MCF 10A (cell line): ENCODE results near the gene C1orf116. TPM values are rescaled to one million over a fixed set of nuclear protein-coding genes. Genes with fewer than 3 reads are reported as not detected.

Source experiments
- BruUV-seq: library from RNA; stranded (reverse); fragments of 400-500 nt; replicated peaks from 2 replicates; lab custom pipeline; 2021; lab: Mats Ljungman, UMichigan
- CTCF ChIA-PET: fragments of 300-600 bp; sonication (Branson Sonifier 250); formaldehyde crosslinking; extraction: SDS; loops from one replicate; lab custom pipeline; 2021; ENCODE audit warnings: antibody characterized with exemption, inconsistent platforms; lab: Yijun Ruan, JAX
- POLR2A ChIA-PET: fragments of 300-600, 350-650 bp; sonication (Branson Sonifier 250); formaldehyde crosslinking; extraction: SDS; loops from one replicate; lab custom pipeline; 2020; ENCODE audit warnings: antibody characterized with exemption, inconsistent platforms; lab: Yijun Ruan, JAX
- DNase-seq: peaks from one replicate; pipeline ENCODE4 v3.0.0-alpha.2; 2018; ENCODE audit not compliant: unreplicated experiment
- H3K27ac Mint-ChIP-seq: one replicate; pipeline ENCODE4 v1.8.0; 2022; ENCODE audit warnings: mild to moderate bottlenecking, low read depth, mixed read lengths; ENCODE audit not compliant: unreplicated experiment
- H3K27me3 Mint-ChIP-seq: one replicate; pipeline ENCODE4 v1.8.0; 2022; ENCODE audit warnings: mixed read lengths; ENCODE audit not compliant: insufficient read depth, unreplicated experiment
- H3K36me3 Mint-ChIP-seq: one replicate; pipeline ENCODE4 v1.8.0; 2022; ENCODE audit warnings: mild to moderate bottlenecking, moderate library complexity, mixed read lengths; ENCODE audit not compliant: insufficient read depth, unreplicated experiment
- H3K4me1 Mint-ChIP-seq: one replicate; pipeline ENCODE4 v1.8.0; 2022; ENCODE audit warnings: mixed read lengths; ENCODE audit not compliant: insufficient read depth, unreplicated experiment
- H3K4me3 Mint-ChIP-seq: one replicate; pipeline ENCODE4 v1.8.0; 2022; ENCODE audit warnings: mild to moderate bottlenecking, moderate library complexity, mixed read lengths; ENCODE audit not compliant: unreplicated experiment
- H3K9me3 Mint-ChIP-seq: one replicate; pipeline ENCODE4 v1.8.0; 2022; ENCODE audit warnings: mixed read lengths; ENCODE audit not compliant: unreplicated experiment
- intact Hi-C: fragments of 100-400 bp; cut with micrococcal nuclease; formaldehyde crosslinking; loops from 2 replicates; pipeline ENCODE4 v1.14.1; 2022
- total RNA-seq: library from RNA; stranded (reverse); gene quantifications from 2 replicates; pipeline ENCODE4 v1.2.3, GENCODE V29; 2022
- TF ChIP-seq, protein P1 (sequence below): fragments of 200-600 bp; IDR thresholded peaks from one replicate; pipeline ENCODE4 v1.8.0; 2022; ENCODE audit warnings: antibody characterized with exemption, mild to moderate bottlenecking; ENCODE audit not compliant: unreplicated experiment

Gene C1orf116
- total RNA-seq, 1 experiment from 2014 or later, result 35.4 TPM

DNA sequence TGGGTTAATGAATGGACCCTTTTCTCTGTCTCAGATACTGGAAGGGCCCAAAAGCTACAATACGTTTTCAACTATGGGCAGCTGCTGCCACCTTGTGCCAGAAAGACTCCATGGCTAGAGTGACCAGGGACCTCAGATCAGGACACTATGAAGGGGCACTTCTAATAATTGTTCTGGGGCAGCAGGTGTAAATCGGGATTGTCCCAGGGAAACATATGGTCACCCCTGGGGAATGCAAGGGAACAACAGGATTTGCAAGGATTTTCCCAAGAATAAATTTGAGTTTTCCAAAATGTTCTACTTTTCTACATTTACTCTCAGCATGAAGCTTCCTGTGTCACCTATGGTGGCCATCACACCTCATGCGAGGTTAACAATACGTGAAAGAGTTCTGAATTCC, 50.3 kb downstream of the C1orf116 start:
- BruUV-seq, result no TSS peak
- H3K36me3 Mint-ChIP-seq, result no peaks in the 10 kb centered on the region
- H3K9me3 Mint-ChIP-seq, result no peaks in the 10 kb centered on the region
- H3K27me3 Mint-ChIP-seq, result no peaks in the 10 kb centered on the region
- ChIA-PET POLR2A (interaction anchor here (0.6 to 4.6 kb wide), 26 partner anchors 9 to 381 kb away, joined by 3 to 26 read pairs (median 4); partner anchors contain the start of genes C1orf116, DYRK3 and EIF2D), CTCF (interaction anchor here (0.7 to 10.9 kb wide), 94 partner anchors 11 to 518 kb away, joined by 3 to 287 read pairs (median 7); partner anchors contain the start of genes C1orf116, DYRK3, EIF2D and FCAMR)
- H3K27ac Mint-ChIP-seq, result no peak overlapping the region
- TF ChIP-seq, protein P1, sequence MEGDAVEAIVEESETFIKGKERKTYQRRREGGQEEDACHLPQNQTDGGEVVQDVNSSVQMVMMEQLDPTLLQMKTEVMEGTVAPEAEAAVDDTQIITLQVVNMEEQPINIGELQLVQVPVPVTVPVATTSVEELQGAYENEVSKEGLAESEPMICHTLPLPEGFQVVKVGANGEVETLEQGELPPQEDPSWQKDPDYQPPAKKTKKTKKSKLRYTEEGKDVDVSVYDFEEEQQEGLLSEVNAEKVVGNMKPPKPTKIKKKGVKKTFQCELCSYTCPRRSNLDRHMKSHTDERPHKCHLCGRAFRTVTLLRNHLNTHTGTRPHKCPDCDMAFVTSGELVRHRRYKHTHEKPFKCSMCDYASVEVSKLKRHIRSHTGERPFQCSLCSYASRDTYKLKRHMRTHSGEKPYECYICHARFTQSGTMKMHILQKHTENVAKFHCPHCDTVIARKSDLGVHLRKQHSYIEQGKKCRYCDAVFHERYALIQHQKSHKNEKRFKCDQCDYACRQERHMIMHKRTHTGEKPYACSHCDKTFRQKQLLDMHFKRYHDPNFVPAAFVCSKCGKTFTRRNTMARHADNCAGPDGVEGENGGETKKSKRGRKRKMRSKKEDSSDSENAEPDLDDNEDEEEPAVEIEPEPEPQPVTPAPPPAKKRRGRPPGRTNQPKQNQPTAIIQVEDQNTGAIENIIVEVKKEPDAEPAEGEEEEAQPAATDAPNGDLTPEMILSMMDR, result peak; percentile 99
- no peaks in the 10 kb centered on the region for H3K4me1 Mint-ChIP-seq
- intact Hi-C loops, result loop anchor here (1.0 to 2.0 kb wide), 7 partner anchors 70 to 491 kb away; no protein-coding TSS in a partner anchor
- H3K4me3 Mint-ChIP-seq, result no peak overlapping the region
- DNase-seq, result peak; percentile 81

DNA sequence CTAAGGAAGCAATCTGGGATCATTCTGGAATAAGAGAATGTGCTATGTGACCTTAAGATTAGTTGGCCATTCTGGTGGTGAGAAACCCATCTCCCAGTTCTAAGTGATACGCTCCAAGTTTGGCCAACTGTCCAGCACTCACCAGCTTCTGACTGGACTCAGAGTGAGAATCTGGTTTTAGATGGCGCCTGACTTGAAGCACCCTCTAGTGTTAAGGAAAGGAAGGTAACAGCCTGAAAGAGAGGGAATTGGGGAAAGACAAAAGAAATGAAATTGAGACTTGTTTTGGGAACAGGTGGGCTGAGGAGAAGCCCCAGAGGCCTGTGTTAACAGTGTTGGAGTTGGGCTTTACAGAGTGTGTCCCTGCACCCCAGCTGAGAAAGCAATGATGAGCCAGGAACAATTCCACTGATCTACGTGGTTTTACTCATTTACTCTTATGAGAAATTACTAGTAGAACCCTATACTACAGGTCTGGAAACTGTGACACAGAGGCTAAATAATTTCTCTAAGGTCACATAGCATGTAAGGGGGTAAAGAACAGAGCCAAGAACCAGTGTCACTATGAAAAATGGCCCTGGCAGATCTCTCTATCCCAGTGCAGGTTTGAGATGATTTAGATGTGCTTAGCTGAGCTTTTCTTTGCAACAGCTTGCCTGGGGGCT, 53.0 kb downstream of the C1orf116 start:
- Mint-ChIP-seq H3K4me3 (no peak overlapping the region), H3K4me1 (no peaks in the 10 kb centered on the region), H3K27me3 (no peaks in the 10 kb centered on the region), H3K9me3 (no peaks in the 10 kb centered on the region), H3K27ac (no peak overlapping the region), H3K36me3 (no peaks in the 10 kb centered on the region)
- peak; percentile 68 for DNase-seq
- ChIA-PET CTCF (interaction anchor here (0.6 to 10.9 kb wide), 53 partner anchors 10 to 515 kb away, joined by 3 to 287 read pairs (median 4); partner anchors contain the start of genes C1orf116, DYRK3, FCAMR and FCMR), POLR2A (interaction anchor here (0.5 to 1.7 kb wide), 5 partner anchors 18 to 351 kb away, joined by 3 to 4 read pairs (median 4); no protein-coding TSS in a partner anchor)
- TF ChIP-seq, protein P1, result peak; percentile 52
- no TSS peak for BruUV-seq
- intact Hi-C loops, result no loop called here

DNA sequence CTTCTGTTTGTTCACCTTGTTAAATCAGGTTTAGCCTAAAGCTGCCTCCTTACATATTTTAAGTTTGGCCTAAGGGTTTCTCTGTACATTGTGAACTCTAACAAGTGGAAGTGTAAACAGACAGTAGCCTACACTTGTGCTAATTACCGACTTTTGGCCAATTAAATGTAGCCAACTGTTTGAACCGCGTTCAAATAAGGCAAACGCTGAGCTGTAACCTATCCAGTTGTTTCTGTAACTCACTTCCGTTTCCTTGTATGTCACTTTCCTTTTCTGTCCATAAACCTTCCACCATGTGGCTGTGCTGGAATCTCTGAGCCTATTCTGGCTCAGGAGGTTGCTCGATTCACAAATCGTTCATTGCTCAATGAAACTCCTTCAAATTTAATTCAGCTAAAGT, 54.3 kb downstream of the C1orf116 start:
- ChIA-PET CTCF (interaction anchor here (0.7 to 10.9 kb wide), 15 partner anchors 9 to 371 kb away, joined by 3 to 287 read pairs (median 3); partner anchors contain the start of genes FCAMR and FCMR), POLR2A (interaction anchor here (0.6 kb wide), 2 partner anchors 12 to 19 kb away, joined by 3 read pairs; no protein-coding TSS in a partner anchor)
- intact Hi-C loops, result no loop called here
- Mint-ChIP-seq H3K4me1 (no peaks in the 10 kb centered on the region), H3K27me3 (no peaks in the 10 kb centered on the region), H3K4me3 (no peak overlapping the region), H3K9me3 (no peaks in the 10 kb centered on the region), H3K36me3 (no peaks in the 10 kb centered on the region), H3K27ac (no peak overlapping the region)
- no TSS peak for BruUV-seq
- TF ChIP-seq, protein P1, result no peak
- no peak for DNase-seq

DNA sequence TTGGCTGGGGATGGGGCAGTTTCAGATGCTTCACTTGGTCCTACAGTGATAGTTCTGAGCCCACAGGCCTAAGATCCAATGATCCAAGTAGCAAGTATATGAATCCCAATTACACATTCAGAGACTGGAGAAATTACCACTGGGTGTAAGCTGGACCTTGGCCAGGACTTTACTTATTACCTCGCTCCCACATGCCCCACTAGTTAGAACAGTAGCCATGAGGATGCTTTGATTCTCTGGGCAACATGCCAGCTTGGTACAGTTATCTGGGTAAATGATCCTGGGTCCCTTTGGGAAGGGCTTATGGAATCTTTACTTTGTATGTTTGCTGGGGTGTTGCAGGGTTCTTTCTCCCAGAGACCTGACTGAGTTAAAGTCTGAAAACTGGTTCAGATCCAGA, 57.2 kb downstream of the C1orf116 start:
- Mint-ChIP-seq H3K27me3 (peaks cover 17% of the 10 kb centered on the region), H3K4me3 (no peak overlapping the region), H3K9me3 (no peaks in the 10 kb centered on the region), H3K36me3 (no peaks in the 10 kb centered on the region), H3K4me1 (no peaks in the 10 kb centered on the region), H3K27ac (no peak overlapping the region)
- no TSS peak for BruUV-seq
- intact Hi-C loops, result no loop called here
- DNase-seq, result peak; percentile 22
- CTCF ChIA-PET, result interaction anchor here (0.7 to 3.9 kb wide), 6 partner anchors 9 to 470 kb away, joined by 3 to 23 read pairs (median 4); no protein-coding TSS in a partner anchor
- POLR2A ChIA-PET, result no interaction called here
- TF ChIP-seq, protein P1, result no peak
